CD4-positive, alpha-beta T cell treated with Interleukin-4 for 1 hour (primary cell): ENCODE measurements around the gene MACROD2.

Source experiments
- DNase-seq, 2 donors: peaks; one replicate each; pipeline ENCODE4 v3.0.0-alpha.2; 2020 to 2022

MACROD2 gene

DNA sequence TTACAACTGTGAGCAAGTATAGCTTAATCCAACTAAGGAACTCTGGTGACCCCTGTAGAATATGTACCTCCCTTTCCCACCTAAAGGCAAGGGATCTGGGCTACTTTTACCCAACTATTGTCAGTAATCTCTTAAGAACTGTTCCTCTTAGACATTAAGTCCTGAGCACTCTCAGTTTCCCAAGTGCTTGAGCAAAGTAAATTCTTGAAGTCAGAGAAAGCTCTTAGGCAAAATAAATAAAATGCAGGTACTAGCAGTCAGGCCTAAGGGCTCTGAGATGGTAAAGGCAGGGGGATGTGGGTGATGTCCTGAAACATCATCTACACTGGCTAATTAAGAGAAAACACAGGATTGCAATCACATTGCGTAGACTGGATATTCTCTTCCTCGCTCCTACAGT lies 788.5 kb downstream of the MACROD2 start:
- no peak for DNase-seq

DNA sequence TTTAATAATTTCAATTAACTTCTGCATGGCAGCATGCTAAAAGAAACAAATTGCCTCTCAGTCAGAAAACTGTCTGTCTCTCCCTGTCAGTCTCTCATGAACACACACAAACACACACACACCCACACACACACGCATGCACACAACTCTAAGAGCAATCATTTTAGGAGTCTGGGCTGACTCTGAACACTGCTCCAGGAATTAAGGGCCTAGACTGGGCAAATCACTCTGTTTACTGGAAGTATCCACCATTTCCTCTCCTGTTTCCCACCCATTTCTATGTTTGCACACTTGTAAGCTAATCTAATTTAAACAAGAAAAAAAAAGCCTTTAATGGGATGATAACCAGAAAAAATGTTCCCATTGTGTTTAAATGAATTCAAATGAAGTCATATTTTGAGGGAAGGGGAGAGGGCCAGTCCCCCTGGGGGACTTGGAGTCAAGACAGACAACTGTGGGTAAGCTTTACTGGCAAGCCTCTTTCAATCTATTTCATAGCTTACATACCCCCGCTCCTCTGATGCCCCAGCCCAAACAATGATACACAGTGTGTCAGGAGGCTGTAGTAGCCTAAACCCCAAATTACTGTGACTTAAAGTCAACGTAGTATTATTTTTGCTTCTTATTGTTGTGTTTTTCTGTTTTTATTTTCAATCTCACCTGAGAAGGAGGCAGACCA lies 789.9 kb downstream of the MACROD2 start:
- DNase-seq: no peak

DNA sequence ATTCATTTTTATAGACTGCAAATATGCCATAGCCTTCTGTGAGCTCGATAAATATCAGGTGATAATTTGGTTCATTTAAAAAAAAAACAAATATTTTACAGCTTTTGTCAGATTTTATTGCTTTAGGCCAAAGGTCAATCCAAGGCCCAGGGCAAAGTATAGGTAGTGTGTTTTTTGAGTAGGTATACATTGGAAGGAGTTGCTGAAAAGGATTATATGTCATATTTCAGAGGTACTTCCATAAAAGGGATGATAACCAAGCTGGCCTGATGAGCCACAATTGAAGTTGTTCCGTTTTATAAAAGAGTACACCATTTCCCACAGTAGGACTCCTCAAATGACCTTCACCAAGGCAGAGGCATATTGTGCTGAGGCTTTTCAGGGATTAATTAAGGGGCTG lies 794.9 kb downstream of the MACROD2 start:
- no peak for DNase-seq

DNA sequence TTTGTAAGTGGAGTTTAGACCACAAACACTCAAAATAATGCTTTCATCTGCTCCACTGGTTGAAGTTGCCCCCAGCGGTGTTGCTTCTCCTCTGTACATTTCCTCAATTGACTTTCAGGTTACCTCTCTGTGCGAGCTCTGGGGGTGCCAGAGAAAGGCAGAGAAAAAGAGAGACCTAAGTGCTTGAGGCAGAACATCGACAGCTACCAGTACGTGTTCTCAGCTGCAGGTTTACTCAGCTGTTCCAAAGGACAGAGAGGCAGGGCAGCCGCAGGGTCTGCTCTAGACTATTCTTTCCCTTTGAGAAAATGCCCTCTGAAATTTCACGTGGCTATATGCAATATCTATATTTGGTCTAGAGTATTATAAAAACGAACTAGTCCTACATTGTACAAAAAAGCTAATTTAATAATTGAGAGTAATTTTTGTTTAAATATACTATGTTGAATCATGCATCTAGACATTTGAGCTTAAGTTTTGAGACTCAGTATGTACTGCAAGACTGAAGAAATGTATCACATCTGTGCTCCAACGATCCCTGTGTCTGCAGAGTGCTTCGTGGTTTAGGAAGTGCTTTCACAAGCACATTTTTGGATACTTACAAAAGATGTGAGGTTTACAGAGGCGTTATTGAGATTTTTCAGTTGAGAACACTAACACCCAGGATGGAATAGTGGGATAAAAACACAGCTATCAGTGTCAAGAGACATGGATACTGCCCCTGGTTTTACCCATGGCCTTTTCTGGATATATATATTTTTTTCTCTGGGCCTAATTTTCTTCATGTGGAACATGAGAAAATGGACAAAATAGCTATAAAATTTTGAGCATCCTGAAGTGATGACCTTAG lies 795.7 kb downstream of the MACROD2 start:
- no peak for DNase-seq

DNA sequence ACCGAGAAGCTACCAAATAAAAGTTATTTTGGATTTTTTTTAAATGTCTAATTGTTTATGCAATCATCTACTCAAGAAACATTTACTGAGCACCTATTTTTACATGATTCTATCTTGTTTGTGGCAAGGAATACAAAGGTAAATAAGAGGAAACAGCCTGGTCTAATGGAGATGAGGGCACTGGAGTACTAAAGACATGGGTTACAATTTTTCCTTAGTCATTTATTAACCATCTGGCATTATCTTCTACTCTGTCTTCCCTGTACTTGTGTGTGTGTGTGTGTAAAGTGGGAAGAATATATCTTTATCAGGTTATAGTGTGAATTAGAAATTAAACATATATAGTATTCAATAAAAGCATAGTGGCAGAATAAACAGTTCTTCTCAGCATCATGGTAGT lies 797.6 kb downstream of the MACROD2 start:
- DNase-seq: no peak

DNA sequence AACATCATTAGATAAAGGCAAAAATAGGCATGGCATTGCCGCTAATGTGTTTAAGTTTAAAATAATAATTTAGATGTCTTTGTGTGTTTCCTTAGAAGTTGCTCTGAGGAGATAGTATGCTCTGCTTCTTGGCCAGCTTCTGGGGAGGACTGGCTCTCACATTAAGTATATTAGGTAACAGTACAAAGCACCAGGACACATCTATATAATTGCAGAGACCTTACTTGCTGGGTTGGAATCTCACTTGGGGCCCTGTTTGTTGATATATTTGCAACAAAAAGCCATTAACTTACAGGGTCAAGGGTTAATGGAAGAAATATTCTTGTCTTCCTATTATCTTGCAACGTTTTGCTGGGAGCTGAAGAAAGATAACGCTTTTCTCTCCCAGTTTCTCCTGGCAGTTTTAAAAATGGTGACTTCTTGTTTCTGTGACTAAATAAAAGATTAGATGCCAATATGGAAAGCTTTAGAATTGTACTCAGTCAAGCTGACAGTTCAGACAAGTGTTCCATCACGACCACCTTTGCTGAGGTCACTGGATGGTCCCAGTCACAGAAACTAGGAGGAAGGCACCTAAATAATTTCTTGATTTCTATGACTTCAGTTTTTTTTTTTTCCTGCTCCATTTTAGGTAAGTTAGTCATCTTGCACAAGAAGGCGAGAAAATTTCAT lies 804.4 kb downstream of the MACROD2 start:
- DNase-seq: no peak

DNA sequence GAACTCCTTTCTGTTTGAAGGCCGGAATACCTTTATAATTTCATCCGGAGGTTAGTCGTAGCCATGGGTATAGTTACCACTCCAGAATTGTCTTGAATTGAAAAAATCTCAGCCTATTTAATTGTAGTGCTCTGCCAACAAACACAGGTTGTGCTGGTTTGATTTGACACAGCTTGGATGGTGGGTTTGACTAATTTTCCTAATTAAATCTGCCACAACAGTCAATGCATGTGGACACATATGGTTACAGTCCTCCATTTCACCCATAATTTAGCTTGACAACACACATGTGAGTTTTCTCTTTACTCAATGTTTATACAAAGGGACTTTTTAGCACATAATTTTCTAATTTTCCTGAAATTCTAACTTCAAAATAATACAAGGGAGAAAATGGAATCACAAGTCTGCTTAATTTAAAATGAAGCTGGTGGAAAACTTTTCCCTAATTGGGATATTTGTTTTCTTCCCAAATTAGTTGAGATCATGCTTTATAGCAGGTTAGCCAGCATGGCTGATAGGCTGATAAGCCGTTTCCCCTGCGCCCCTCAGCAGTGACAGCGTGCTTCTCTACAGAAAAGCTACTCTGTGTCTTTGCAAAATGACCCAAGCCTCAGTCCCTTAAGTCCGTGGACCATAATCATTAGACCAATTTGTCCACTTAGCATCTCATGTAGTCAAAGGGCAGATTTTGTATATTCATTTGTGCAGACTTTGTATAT lies 805.5 kb downstream of the MACROD2 start:
- DNase-seq: no peak

DNA sequence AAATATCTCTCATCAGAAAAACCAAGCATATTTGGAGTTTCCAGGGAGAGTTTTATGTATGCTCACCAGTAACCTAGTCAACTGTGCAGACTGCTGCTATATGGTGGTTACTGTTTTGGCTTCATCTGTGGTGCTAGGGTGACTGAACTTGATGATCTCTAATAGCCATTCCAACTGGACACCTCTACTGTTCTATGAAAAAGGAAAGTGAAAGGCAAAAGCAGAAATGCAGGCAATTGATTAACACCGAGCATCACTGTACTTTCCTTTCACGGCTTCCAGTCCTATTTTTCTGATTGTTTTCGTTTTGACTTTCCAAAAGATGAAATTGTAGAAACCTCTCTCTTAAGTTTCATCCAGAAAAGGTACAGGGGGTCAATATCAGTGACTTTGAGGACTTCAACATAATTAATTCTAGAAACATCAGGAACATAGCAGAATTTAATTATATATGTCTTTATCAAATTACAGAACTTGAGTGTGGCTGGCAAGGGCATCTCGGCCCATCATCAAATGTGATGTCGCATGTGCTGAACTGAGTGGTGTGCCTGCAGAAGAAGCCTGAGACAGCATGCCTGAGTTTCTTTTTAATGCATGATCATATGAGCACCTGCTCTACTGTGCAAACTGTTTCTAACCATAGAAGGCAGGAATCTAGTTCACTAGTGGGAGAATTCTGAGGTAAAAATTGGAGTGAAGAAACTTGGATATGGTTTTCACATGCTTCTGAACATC lies 806.4 kb downstream of the MACROD2 start:
- no peak for DNase-seq

DNA sequence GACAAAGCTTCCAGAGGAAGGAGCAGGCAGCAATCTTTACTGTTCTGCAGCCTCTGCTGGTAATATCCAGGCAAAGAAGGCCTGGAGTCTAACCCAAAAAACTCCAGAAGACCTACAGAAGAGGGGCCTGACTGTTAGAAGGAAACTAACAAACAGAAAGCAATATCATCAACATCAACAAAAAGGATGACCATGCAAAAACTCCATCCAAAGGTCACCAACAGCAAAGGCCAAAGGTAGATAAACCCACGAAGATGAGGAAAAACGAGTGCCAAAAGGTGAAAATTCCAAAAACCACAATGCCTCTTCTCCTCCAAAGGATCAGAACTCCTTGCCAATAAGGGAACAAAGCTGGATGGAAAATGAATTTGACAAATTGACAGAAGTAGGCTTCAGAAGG lies 811.9 kb downstream of the MACROD2 start:
- no peak for DNase-seq

DNA sequence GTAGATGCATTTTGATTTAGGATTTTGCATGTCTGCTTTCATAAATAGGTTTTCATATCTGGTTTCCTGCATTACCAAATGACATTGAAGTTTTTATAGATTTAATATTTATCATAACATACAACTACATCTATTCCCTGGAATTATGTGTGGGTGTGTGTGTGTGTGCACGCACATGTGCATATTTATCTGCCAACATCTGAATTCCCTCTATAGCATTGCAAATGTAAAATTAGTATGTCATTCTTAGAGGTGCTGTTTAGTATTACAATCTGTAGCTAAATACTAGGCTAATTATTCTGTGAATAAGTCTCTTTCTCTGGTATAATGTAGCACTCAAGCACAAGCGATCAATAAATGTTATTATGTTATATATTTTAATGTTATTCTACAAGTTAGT lies 820.0 kb downstream of the MACROD2 start:
- DNase-seq: no peak

DNA sequence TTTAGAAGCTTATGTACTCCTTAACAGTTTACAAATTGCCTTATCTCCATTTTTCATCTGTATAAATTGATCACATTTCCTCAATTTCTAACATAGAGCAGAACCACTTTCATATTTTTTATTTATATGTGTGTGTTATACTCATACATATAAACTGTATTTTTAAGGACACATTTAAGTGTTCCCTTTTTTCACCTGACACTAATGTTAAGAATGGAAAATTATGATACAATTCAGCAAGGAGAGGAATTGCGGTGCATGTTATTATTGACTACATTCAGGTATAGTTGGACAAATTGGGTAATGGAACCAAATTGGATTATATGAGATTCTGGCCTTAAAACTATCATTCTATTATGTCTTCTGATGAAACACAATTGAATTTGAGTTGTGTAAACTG lies 821.2 kb downstream of the MACROD2 start:
- DNase-seq: no peak

DNA sequence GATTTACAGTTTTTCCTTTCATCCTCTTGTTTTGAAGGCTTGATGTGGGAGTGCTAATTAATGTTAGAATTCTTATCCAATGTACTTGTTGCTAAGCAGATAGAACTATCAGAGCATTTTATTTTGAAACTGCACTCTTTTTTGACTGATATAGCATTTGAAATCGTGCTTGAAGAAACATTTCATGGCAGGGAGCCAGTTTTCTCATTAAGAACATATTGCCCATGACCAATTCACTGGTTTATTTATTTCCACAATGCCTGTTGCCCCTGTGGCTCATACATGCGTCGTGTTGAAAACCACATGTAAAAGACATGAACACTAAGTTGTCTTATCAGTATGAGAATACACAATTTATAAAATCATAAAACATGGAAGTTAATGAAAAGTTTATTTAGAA lies 821.8 kb downstream of the MACROD2 start:
- DNase-seq: no peak

DNA sequence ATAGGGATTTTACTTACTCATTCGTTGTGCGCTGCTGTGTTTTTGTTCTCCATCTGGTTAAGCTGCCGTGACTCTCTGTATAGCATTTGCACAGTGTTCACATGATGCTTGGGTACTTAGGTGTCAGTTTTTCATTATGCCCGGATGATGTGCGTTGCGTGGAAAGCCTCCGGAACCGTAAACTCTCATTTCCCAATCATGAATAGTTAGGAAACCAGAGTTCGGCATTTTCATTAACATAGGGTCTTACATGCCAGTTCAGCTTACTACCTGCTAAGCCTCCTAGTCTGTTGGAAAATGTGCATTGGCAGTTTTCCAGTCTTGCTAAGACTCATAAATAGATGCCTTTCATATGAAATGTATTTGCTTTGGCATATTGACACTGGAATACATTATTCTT lies 825.5 kb downstream of the MACROD2 start:
- no peak for DNase-seq

DNA sequence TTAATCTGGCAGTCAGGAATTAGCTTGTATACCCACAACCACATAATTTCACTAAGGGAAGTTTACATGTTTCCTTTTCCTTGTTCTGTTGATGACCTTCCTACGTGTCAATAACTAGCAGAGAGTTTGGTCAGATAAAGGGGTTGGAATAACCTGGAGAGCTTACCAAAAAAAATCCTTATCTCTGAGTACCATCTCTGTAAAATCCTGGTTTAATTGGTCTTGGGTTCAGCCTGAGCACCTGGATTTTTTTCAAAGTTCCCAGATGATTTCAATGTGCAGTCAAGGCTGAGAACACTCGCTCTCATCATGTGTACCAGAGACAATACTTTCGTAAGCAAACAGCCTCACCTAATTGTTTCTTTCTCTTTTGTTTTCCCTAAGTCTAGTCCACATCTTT lies 825.9 kb downstream of the MACROD2 start:
- no peak for DNase-seq

DNA sequence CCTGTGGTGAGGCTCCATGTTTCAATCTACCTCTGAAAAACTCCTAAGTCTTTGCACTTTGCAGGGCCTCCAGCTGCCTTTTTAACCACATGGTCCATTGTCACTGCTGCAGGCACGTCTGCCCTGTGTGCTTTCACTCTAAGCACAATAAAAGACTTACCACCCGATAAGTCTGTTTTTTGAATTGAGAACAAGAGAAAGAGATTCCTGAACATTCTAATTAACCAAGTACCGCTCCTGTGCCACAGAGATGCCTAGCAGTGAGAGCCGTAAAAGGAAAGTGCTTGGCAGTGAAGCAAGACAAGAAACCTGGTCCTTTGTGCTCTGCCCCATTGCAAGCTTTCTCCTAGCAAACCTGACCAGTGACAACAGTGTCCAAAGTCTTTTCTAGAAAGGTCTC lies 829.7 kb downstream of the MACROD2 start:
- DNase-seq: no peak

DNA sequence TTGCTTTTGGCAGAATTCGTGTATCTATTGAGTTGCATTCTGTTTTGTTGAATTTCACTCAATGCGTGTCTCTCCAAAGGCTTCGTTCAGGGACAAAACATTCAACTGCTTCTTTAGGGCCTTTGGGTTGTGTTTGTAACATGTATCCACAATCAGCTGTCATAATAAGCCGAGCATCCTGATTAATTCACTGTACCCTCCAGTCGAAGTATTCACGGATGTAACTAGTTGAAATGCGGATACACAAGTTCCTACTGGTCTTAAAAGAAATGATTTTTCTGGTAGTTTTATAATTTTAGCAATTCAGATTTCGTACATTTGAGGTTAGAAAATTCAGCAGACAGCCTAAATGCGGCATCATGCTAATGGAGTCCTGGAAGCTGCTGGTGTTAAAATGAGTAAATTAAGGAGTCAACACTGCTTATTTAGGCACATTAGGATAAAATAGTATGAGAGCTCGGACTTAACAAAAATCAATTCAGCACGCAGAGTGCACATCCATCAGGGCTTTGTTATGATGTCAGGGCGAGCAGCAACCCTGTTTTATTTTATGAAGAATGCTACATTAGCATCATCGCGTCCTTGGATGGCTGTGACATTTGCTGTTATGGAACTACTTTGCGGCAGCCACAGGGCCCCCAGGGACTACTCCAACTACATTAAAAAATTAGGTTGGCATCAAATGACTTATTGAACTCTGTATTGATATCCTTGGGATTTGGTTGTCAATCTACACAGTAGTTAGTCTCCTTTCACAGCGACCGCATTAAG lies 831.4 kb downstream of the MACROD2 start:
- no peak for DNase-seq

DNA sequence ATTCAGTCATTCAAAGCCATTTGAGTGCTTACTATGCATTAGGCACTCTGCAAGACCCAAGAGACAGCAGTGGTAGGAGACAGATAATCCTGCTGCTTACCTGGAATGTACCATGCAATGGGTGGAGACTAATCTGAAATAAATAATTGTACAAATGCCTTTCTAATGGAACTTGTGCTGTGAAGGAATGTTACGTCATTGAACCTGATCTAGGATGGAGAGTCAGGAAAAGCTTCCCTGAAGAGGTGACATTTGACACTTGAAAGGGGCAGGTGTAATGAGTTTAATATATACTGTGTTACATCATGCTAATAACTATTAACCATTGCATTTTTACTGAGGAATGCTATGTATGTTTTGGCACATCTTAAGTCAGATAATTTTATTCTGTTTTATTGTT lies 833.1 kb downstream of the MACROD2 start:
- no peak for DNase-seq

DNA sequence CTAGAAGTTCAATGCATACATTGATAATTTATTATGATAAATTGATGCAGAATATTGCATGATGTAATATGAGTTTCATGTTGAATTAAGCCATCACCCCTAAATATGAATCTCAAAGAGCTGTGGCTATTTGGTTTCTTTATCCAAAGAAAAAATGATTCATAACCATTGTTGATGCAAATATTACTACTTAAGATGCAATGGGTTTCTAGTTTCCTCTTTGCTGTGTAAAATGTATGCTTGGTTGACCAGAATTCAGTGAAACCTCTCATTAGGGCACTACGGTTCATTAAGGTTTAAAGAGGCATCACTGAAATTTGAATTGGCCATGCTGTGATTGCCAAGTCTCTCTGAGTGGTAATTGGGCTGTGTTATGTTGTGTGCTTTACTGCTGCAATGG lies 834.6 kb downstream of the MACROD2 start:
- no peak for DNase-seq

DNA sequence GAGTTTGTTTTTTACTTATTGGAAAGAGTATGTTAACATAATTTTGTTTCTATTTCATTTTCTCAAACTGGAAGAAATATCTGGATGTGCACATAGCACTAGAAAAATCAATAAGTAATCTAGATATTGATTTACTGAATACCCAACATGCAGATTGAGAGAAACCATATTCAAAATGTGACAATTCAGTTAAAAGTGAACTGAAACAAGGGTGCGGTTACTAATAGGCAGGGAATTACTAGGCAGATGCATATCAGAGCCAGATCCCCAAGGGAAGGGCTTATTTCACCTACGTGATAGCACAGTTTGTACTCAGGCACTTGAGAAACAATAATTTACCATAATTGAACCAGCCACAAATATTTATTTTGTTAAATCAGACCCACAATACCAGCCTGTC lies 835.1 kb downstream of the MACROD2 start:
- no peak for DNase-seq

DNA sequence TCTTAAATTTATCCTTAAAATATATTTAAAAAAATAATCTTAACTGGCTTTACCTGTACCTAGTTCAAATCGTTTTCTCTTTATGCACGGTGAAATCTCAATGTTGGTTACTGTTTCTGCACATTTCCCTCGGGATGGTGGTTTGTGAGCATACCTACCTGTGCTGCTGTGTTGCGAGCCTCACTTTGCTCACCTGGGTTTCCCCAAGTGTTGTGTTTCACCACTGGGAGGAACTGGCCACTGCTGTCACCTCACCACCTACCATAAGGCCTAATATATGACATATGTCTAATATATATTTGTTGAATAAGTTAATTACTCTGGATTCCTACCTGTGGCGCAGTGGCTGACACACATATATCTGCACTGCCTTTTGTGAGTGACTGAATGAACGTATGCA lies 835.6 kb downstream of the MACROD2 start:
- no peak for DNase-seq

DNA sequence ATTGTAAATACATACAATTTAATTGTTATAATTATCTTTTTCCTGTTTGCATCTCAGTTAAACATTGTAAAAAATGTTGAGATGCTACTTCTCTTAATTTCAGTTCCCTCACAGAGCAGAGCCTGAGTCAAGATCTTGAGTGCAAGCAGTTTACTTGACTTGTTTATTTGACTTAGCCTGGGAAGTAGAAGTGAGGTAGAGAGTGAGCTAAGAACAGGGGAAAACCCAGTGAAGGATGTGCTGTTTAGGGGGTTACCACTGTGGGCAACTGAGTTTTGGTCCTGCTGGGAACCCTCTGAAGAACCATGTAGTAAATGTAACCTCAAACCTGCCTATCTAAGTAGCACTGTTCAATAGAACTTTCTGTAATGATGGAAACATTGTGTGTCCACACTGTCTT lies 837.3 kb downstream of the MACROD2 start:
- no peak for DNase-seq
